NOMO-1 treated with dmso at 0.1 percent for 144 hours (cell line): ENCODE data around the gene PCSK9.

Experiments used
- DNase-seq: peaks from one replicate; lab custom pipeline; 2025; ENCODE audit not compliant: unreplicated experiment; lab: John Stamatoyannopoulos, UW

PCSK9 gene

DNA sequence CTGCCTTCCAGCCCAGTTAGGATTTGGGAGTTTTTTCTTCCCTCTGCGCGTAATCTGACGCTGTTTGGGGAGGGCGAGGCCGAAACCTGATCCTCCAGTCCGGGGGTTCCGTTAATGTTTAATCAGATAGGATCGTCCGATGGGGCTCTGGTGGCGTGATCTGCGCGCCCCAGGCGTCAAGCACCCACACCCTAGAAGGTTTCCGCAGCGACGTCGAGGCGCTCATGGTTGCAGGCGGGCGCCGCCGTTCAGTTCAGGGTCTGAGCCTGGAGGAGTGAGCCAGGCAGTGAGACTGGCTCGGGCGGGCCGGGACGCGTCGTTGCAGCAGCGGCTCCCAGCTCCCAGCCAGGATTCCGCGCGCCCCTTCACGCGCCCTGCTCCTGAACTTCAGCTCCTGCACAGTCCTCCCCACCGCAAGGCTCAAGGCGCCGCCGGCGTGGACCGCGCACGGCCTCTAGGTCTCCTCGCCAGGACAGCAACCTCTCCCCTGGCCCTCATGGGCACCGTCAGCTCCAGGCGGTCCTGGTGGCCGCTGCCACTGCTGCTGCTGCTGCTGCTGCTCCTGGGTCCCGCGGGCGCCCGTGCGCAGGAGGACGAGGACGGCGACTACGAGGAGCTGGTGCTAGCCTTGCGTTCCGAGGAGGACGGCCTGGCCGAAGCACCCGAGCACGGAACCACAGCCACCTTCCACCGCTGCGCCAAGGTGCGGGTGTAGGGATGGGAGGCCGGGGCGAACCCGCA lies at the start of gene PCSK9:
PCSK9 (plus strand) TSS at position 207 of the 741 bp plus-strand sequence; CDS start at position 497, 290 bp downstream.
- no peak for DNase-seq

DNA sequence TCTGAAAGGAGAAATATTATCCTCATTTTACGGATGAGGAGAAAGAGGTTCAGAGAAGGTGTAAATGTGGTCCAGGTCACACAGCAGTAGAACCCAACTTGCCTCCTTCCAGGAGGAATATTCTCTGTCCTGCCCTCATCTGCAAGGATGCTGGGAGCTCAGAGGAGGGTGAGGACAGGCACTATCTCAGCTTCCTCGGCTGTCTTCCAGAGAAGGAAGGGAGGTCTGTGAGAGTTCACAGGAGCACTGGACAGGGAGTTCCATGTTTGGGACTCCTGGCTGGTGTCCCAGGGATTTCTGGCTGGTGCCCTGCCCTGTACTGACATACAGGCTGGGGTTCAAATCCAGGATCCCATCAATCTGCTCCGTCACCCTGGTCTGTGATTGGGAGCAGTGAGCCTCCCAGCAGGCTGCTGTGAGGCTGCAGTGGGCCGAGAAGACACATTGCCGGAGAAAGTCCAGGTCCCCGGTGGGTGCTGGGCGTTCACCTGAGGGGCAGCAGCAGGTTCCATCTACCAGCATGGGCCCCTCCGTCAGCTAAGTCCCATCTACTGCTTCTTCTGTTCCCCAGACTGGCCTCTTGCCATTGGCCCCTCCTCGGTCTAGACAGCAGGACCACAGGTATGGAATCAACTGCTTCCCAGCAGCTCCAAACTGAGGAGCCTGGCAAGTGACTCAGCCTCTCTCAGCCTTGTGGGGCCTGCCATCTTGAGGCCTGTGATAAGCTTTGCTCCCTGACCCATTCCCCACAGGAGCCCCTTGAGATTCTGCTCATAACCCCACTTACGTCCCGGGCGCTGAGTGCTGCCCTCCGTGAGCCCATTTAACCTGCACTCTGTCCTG lies 49.2 kb upstream of the PCSK9 start:
- no peak for DNase-seq

GRCh38 chr1:54990916-54991315 lies 48.4 kb upstream of the PCSK9 start:
- no peak for DNase-seq

DNA sequence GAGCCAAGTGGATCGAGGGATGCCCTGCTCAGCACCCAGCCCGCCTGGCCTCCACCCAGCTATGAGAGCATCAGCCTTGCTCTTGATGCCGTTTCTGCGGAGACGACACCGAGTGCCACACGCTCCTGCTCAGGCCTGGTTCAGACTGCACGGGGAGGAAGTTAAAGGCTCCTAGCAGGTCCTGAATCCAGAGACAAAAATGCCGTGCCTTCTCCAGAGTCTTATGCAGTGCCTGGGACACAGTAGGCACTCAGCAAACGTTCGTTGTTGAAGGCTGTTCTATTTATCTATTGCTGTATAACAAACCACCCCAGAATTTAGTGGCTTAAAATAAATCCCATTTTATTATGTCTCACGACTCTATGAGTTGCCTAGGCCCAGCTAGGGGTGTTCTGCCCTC lies 47.4 kb upstream of the PCSK9 start:
- no peak for DNase-seq

- DNase-seq, result no peak
These were observed 46.2 kb upstream of the PCSK9 start for GRCh38 chr1:54993140-54993539.

DNA sequence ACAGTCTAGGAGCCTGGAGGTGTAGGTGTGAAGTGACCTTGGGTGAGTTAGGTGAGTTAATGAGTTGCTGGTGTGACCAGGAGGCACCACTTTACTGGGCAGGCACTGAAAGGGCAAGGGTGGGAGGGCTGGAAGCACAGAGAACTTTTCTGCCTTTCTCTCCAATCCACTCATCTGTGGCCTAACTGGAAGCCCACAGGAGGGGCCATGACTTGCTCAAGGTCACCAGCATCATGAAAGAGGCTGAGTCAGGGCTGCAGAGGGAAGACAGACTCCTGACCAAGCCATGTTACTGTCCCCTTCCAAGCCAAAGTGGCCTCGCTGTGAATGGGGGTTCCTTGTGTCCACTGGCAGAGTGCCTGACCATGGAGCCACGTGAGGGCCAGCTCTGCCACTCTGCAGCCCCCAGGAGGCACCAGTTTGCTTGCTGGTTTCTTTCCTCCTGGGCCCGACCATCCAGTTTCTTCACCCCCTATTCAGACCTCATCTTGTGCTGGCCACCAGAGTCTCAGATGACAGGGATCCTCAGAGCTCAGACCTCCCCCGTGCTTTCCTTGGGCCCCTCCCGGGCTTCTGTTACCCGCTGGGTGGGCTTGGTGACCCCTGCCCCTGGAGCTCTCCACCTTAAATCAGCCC lies 44.9 kb upstream of the PCSK9 start:
- DNase-seq, result no peak

DNA sequence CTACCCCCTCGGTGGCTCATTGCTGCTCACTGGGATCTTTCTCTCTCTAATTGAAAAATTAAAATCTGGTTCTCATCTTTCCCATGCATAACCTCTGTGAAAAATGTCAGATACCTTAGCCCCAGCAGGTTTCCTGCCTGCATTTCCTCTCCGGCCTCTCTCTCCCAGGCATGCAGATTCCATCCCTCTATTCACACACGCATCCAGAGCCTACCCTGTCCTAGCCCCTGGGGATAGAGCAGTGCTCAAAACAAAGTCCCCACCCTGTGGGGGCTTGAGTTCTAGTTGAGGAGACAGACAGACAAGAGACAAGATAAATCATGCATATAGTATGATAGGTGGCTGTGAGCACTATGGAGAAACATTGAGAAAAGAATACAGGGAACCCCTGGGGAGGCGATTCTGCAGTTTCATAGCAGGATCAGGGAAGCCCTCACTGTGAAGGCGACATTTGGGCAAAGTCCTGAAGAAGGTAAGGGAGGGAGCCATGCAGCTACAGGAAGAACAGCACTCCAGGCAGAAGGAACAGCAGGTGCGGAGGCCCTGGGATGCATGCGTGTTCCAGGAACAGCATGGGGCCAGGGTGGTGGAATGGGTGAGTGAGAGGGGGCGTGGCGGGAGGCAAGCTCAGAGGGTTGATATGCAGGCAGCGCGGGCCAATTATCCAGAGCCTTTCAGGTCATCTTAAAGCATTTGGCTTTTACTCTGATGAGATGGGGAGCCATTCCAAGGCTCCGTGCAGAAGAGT lies 44.2 kb upstream of the PCSK9 start:
- DNase-seq, result no peak

DNA sequence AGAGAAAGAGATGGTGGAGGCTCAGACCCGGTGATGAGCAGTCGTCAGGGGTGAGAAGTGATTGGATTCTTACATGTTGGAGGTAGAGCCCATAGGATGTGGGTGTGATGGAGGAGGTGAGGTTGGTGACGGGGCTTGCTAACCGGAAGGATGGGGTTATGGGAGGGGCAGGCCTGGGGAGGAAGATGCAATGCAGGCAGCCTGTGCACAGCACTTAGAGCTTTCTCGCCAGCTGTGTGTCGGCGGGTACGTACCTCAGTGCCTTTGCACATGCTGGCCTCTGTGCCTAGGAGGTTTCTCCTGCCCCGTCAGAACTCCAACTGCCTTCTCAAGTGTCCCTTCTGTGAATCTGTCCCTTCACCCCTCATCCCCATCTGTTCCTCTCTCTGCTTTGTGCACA lies 43.5 kb upstream of the PCSK9 start:
- no peak for DNase-seq

DNA sequence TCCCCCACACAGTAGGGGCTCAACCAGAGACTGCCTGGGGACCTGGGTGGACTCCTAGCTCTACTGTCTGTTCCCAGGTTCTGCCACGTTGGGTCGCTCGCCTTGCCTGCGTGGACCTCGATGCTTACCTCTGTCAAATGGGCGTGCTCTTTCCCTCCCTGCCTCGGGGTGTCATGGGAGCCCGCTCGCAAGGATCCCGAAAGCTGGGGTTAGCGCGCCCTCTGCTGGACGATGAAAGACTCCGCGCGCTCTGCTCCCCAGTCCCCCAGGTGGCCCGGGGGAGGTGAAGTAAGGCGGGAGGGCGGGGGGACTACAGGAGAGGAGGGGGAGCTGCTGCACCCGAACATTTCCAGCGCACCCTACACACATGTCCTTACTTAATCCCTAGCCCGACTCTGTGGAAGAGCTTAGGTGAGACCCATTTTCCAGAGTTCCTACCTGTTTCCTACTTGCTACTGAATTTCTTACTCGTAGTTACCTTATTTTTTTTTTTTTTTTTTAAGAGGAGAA lies 42.9 kb upstream of the PCSK9 start:
- peak; percentile 11 for DNase-seq

DNA sequence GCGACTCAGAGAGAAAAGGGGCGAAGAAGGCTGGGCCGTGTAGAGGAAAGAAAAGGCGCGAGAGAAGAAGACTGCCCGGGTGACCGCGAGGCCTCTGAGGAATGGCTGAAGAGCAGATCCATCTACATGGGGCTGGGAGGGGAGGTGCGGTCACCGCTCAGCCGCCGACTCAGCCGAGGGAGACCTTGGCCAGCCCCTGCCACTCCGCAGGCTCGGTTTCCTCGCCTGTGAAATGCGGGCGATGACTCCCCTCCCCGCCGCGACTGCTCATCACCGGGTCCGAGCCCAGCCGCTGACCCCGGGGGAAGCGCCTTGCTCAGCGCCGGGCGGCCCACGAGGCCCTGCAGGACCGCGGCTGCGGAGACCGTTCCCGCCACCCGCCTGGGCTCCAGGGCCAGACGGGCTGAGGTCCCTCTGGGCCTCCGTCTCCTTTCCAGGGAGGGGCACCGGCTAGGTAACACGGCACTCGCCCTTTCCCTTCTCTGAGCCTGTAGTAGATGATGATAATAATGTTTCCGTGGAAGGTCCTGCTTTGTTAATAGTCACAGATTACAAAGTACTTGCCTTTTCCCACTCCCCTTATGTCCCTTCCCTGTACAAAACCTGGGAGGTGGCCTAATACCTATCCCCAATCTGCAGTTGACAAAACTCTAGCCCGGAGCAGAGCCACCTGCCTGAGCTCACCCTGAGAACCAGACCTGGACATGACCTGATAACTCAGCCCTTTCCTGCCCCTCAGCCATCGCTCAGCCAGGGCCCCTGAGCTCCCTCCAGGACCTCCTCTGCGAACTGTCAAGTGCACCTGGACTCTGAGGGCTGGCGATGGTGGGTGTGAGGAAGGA lies 42.3 kb upstream of the PCSK9 start:
- DNase-seq, result no peak

GRCh38 chr1:54997711-54997986 lies 41.7 kb upstream of the PCSK9 start:
- no peak for DNase-seq

- no peak for DNase-seq
These were observed 41.2 kb upstream of the PCSK9 start for GRCh38 chr1:54998100-54998499.

GRCh38 chr1:54998677-54999076 lies 40.7 kb upstream of the PCSK9 start, which contains the start of gene BSND:
Gene BSND (plus strand): TSS chr1:54998933. CDS start chr1:54999187, 254 bp downstream.
- DNase-seq, result no peak

- no peak for DNase-seq
These were observed 39.0 kb upstream of the PCSK9 start for GRCh38 chr1:55000110-55001085.

- DNase-seq, result no peak
These were observed 38.0 kb upstream of the PCSK9 start for GRCh38 chr1:55001311-55001710.

DNA sequence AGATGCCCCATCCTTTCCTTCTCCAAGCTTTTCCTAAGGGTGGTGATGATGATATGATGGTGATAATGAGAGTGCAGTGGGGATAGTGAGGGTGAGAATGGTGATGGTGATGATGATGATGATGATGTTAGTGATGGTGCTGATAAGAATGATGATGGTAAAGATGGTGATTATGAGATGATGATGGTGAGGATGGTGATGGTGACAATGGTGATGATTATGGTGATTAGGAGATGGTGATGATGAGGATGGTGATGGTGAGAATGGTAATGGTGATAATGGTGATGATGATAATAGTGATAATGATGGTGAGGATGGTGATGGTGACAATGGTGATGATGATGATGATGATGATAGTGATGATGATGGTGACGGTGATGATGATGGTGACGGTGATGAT lies 36.7 kb upstream of the PCSK9 start:
- no peak for DNase-seq

DNA sequence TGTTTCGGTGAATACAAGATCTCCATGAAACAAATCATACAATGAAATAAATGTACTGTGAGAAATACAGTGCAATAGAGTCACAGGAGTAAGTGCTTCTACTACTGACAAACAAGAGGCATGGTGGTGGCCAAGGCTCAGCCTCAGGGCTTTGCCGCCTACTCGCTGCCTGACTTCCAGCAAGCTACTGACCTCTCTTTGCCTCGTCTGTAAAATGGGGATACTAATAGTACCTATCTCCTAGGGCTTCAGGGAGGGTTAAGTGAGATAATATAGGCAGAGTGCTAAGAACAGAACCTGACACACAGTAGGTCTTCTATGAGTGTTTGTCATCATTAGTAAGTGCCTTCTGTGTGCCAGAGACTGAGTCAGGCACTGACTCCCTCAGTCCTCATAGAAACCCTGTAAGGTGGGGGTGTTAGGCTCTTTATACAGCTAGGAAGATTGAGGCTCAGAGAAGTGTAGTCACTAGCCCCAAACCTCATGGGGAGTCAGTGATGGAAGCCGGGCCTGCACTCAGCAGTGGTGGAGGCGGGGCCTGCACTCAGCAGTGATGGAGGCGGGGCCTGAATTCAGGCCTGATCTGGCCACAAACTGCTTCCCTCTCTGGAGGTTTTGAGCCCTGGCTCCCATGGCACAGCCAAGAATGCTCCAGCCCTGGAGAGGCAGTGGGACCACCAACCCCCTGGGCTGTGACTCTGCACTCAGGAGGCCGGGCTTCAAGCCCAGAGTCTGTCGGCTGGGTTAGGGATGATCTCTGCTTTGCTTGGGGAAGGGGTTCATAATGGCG lies 33.8 kb upstream of the PCSK9 start:
- no peak for DNase-seq

- DNase-seq, result no peak
These were observed 32.4 kb upstream of the PCSK9 start for GRCh38 chr1:55006931-55007330.
